Skeletal muscle cell (primary cell): Measurements from ENCODE around the gene PIGC.
A peak's percentile ranks its signal among the peaks of the same experiment; 100 is the strongest.

Source experiments
- DNase-seq: peaks from one replicate; pipeline ENCODE4 v3.0.0-alpha.2; 2010; ENCODE audit warnings: low read depth
- H3K4me3 ChIP-seq: 2 replicates; pipeline ENCODE4 v1.5.1; 2011; ENCODE audit warnings: low read depth, mild to moderate bottlenecking, control low read depth, low read length, moderate library complexity

The PIGC gene

DNA sequence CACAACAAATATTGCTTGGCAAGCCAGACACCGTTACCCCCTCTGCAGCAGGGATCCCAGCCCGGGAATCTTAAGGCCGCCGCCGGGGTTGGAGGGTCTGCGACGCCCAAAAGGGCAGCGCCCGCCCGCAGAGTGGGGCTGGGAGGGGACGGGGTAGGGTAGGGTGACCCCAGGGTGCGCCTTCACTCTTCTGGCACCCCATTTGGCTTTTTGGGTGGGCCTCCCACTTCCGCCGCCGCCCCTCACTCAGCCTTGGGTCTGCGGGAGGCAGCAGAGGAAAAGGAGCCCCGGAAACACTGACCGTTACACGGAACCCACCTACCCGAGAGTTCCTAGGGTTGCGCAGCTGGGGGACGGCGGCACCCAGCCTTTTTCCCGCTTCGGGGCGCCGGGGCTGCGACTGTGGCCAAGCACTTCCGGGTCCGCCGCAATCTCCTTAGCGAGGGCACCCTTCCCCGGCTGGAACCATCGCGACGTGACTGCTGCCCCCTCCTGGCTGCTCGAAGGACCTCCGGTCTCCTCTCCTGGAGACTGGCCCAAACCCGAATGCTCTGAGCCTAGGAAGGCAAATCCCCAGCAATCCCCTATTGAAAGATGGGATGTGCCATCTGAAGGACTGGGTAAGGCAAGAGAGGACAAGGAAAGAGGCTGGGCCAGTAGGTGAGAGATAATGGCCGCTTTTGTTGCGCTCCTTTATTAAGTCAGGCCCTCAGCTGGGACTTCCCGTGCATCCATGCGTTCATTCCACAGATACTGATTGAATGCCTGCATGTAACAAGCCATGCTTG lies at the start of gene PIGC:
TSS of gene PIGC (minus strand) at position 404 of the 788 bp plus-strand sequence. CDS start 1,447 bp downstream, outside the sequence.
- peak within 1 kb of the TSS; percentile 85 for H3K4me3 ChIP-seq
- peak; percentile 37 for DNase-seq

DNA sequence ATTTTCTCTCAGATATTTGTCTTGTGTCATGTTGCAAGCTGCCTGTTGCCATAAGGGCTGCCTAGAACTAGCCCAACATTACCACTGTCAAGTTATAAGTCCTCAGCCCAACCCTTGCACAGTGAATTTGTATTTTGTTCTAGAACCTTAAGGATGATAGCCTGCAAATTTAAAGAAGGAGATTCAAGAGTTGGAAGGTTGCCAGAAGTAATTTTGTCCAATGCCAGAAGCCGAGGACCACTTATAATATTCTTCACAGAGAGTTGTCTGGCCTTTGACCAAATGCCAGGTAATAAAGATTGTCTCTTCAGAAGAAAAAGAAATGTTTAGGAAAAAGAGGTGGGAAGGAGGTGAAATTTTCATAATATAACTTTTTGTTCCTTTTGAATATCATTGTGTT lies 48.6 kb upstream of the PIGC start:
- no peak overlapping the region for H3K4me3 ChIP-seq
- DNase-seq: no peak

DNA sequence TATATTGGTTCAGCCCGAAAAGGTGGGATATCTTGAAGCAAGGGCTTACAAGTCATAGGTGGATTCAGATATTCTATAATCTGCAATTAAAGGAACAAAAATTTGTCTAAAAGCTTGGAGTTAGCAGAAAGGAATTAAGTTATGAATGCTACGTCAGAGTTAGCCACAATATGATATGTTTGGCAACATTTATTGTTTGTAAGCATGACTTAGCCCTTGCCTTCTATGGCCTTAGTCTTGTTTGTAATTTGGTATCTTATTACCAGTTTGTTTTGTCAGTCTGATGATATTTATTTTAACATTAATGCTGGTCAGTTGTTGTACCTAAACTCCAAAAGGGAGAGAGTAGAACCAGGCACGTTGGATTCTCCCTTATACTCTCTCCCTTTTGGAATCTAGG lies 46.0 kb upstream of the PIGC start:
- DNase-seq: no peak
- H3K4me3 ChIP-seq: no peak overlapping the region

DNA sequence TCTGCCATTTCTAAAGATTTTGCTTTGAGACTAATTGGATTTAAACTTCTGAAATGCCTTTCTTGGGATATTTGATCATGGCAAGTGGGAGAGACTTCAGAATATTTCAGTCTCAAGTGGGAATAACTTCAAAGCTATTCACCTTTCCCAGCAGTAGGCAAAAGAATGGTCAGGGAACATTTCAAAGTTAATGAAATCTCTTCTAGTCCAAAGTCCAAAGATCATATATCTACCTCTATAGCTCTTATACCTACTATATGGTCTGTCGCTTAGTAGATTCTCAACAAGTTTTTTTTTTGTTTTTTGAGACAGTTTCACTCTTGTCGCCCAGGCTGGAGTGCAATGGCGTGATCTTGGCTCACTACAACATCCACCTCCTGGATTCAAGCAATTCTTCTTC lies 44.5 kb upstream of the PIGC start:
- DNase-seq: no peak

DNA sequence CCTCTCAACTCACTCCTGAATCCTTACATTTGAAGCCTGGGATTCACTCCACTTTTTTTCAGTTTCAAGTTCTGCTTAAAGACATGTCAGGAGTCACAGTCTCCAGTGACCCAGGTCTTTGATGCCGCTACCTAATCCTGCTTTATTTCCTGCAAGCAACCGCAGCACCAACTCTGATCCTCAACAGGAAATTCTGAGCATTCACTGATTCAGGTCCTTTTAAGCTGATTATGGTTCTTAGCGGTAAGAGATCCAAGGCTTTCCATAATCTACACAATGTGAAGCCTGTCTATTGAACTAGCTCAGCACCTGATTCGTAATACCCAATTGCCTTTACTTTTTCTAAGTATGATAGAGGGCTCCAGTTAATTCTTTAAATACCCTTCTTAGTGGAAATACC lies 43.7 kb upstream of the PIGC start:
- DNase-seq: no peak
- H3K4me3 ChIP-seq: no peak overlapping the region

More for the DNA sequence above, 44.5 kb upstream of the PIGC start:
- H3K4me3 ChIP-seq: no peak overlapping the region

DNA sequence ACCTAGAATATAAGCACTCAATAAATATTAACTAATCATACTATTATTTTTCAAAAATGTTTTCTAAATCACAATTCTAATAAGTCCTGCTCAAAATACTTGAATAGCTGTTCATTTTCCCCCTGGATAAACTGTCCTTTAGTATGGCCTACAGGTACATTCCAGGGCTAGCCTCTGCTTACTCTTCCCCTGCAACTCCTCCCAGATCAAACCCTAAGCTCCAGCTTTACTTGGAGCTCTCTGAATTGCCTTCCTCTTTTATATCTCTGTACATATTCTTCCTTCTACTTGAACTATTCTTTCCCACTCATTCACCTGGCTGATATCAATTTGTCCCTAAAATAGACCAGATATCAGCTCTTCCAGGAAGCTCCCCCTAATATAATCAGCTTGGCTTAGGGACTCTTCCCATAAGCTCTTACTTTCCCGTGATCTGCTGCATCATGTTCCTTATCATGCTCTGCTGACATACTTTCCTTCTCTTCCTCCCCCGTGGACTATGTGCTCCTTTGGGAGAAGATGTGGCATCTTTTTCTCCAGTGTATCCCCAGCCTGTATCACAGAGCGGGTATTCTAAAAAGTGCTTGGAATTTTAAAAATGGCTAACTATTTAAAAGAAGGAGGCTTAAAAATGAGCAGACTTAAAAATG lies 43.1 kb upstream of the PIGC start:
- no peak for DNase-seq
- H3K4me3 ChIP-seq: no peak overlapping the region

DNA sequence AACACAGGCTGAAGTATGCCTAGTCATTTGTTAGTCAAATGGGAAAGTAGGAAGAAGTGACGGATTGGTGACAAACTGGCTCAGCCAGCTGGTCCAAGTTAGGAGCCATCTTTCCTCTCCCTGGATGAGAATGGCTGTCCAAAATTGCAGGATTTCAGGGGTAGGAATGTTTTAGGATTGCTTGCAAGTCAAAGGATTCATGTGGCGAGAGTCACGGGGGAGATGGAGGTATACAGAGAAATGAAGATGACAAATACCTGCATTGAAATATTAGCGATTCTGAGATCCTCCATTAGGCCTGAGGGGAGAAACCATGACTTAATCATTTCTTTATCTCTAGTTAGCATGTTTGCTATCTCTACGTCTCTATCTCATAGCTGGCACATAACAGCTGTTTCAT lies 41.8 kb upstream of the PIGC start:
- no peak overlapping the region for H3K4me3 ChIP-seq
- no peak for DNase-seq

DNA sequence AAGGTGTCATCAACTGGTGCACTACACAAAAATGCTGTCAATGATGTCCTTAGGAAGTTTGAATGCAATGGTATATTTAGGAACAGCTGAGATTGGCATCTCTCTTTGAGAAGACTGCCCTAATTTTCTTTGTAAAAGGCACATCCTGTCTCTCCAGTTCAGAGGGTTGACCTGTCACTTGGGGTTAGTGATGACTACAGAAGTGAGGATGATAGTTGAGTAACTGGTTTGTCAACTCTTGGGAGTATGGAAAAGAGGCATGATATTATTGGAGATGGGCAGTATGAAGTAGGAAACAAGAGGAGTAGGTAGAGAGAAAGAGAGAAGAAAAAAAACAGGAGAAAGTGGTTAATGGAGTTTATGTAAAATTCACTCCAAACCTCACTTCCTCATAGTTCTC lies 40.4 kb upstream of the PIGC start:
- no peak overlapping the region for H3K4me3 ChIP-seq
- no peak for DNase-seq

DNA sequence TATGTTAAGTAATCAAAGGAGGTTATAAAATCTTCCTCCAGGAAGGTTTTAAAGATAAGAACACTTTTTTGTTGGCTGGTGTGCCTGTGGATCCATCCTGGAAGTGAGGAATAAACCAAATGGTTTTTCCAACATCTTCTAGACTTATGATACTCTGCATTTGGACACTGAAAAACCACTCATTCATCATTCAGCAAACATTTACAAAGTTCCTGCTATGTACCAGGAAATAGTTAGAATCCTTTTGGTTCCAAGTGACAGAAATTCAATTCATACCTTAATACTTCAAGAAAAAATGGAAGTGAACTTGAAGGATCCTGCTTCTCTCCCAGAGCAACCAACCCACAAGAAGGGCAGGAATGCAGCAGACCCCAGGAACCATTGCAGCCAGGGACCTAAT lies 39.6 kb upstream of the PIGC start:
- no peak overlapping the region for H3K4me3 ChIP-seq
- DNase-seq: no peak

DNA sequence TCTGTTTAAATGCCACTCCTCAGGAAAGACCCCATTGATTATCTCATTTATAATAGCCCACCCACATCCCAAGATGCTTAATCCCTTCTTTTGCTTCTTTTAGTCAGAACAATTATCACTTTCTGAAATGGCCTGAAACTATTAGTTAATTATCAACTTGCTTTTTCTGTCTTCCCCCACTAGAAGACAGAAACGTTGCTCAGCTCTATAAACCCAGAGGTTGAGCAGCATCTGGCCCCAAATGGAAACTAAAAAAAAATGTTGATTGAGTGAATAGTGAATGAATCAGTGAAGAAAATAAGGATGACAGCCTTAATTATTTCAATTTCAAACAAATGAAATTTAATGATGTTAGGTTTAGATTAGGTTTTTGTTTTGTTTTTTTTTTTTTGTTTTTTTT lies 38.2 kb upstream of the PIGC start:
- no peak for DNase-seq
- H3K4me3 ChIP-seq: no peak overlapping the region

DNA sequence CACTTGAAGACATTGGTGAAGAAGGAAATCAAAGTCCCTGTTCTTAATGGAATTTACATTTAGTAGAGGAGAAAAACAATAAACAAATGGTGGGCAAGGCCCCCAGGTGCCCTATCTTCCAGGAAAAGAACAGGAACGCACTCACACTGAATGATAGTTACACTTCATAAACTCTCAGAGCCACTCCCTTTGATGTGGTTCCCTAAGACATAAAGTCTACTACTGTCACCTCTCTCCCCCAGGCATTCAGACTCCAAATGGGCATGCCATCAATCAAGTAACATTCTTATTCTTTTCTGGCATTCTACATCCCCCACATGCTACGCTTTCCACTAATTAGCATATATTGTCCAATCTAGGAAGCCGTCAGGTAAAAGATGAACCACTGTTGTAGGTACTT lies 36.6 kb upstream of the PIGC start:
- no peak for DNase-seq
- no peak overlapping the region for H3K4me3 ChIP-seq

DNA sequence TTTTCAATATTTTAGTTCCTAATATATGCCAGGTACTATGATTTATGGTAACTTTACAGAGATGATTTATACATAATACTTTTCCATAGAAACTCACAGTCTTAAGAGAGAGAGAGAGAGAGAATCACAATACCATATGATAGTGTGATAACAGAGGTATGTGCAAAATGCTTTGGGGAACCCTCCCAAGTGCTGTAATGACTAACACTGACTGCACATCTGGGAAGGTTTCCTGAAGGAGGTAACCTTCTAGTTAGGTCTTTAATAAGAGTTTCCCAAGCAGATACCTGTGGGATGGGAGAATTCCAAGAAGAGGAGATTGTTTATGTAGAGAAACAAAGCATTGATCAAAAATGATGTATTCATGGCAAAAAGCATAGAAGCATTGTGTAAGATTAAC lies 34.6 kb upstream of the PIGC start:
- H3K4me3 ChIP-seq: no peak overlapping the region
- no peak for DNase-seq

DNA sequence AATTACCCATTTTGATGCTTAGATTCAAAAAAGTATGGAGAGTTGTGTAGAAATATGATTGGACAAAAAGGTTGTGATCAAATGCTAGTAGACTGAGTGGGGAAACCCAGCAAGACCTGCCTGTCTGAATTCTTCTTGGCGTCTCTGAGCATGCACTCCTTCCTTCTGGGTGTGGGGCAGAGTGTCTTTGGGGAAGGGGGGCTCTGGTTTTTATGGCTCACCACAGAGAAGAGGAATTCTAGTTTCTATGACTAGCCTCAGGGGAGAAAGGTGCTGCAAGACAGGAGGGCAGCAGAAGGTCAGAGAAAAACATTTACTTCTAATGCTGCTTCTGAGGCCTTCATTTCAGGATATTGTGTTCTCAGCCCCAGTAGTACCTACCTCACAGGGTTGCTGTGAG lies 33.9 kb upstream of the PIGC start:
- DNase-seq: no peak
- H3K4me3 ChIP-seq: no peak overlapping the region

DNA sequence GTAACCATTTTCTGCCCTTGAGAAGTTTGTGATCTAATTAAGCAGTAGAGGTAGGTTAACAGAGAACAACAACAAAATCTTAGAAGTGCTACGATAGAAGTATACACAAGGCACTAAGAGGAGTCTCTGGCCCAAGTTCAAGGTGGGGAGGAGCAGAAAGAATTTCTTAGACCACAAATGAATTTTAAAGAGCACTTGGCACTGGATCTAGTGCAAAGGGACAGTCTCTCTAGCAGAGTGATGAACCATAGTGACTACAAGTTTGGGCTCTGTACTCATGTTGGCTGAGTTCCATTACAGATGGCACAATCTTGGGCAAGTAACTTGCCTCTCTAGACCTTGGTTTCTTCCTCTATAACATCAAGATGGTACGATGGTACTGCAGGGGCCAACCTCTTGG lies 33.3 kb upstream of the PIGC start:
- H3K4me3 ChIP-seq: no peak overlapping the region
- no peak for DNase-seq

DNA sequence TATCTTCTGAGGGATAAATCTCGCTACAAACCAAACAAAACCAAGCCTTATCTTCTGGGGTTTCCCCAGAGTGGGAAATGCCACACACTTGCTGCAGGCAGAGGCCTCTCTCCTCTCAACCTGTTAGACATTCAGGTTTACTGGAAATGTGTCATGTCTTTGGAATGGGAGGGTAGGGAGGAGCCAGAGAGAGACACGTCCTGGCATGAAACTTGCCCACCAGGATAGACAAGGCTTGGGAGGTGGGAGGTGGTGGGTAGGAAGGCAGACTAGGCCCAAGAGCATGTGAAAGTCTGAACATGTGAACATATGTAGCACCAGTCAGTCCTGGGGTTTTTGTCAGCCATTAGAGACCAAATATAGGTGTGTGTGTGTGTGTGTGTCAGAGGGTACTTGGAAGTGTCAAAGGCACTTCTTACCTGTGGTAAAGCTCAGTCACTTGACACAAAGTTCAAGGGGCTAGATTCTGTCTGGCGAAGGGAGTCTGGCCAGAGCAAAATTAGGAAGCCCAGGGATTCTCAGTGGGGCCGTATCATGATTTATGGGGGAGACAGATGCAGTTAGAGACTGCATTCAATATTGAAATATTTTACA lies 32.4 kb upstream of the PIGC start:
- no peak overlapping the region for H3K4me3 ChIP-seq
- no peak for DNase-seq

DNA sequence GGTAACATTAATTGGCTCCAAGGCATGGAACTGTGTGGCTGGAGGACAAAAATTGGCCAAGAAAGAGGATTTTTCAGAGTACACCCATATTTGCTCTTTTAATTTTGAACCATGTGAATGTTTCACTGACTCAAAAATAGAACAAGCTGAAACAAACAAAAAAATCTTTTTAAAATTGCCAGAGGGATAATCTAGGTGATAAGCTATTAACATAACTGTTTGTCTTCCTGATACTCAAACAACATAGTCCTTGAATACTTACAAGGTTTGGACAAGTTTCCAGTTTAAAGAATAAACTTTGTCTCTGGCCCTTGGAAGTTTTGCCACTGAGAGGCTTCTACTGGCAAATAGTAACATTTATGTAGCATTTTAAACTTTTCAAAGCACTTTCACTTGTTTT lies 30.0 kb upstream of the PIGC start:
- DNase-seq: no peak
- H3K4me3 ChIP-seq: no peak overlapping the region

DNA sequence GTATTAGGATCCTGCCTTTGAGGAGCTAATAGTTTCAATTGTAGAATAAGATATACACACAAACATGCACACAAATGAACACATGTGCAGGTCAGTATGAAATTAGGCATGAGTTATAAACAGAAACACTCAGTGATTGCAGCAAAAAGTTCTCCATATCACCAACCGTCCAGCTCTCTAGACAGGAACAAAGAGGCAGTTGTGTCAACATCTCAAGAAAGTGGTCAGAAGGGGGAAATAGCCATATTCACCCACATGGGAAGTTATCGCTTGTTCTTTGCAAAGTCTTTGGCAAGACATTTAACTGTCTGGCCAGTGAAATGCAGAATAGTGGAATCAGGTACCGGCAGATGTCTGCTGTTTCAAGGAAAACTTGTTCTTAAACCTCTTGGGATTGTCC lies 29.4 kb upstream of the PIGC start:
- DNase-seq: no peak
- H3K4me3 ChIP-seq: no peak overlapping the region

DNA sequence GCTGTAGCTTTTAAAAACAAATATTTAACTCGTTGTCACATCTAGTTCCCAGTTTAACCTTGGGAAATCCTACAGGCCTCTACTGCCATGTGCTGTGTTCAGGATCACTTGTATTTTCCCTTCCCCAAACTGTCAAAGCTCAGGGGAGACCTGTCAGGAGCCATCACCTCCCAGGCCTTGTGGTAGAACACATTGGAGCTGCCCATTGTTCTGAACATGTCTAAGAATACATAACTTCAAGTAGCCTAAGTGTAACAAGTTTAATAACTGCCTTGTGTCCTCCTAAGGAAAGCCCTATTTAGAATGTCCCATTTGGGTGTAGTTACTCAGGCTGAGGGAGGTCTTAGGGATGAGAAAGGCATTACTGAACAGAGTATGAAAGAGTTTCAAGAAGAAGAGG lies 28.6 kb upstream of the PIGC start:
- no peak for DNase-seq
- no peak overlapping the region for H3K4me3 ChIP-seq

DNA sequence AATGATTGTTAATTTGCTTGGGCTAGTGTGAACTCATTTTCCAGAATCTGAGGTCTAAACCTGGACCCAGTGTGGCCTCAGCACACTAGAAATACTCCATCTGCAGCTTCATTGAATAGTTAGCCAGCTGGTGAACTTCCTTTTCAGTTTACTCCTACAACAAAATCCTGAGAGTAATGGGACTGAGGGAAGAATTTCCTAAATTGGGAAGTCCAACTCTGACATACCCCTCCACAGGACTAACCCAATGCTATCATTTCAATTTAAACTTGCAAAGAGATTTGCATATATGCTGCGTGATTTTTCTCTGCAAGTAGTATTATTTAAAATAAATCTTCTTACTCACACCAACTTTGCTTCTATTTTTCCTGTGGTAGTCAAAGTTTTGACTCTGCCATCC lies 27.8 kb upstream of the PIGC start:
- no peak overlapping the region for H3K4me3 ChIP-seq
- DNase-seq: no peak

DNA sequence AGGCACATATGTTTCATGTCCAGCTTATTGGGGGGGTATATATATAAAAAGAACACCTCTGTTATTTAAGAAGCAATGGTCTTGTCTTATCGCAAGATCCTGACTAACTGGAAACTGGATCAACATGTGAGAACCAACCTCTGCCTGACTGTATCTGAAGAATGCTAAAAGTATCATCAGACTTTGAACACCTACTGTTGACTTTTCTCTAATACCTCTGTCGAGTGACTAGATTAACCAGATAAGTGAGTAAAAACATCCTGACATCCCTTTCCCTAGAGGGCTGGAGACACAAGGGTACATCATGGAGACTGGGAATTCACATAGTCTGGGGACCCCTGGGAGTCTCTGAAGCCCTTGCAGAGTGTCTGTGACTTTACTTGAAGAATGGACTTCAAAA lies 26.3 kb upstream of the PIGC start:
- H3K4me3 ChIP-seq: no peak overlapping the region
- no peak for DNase-seq

DNA sequence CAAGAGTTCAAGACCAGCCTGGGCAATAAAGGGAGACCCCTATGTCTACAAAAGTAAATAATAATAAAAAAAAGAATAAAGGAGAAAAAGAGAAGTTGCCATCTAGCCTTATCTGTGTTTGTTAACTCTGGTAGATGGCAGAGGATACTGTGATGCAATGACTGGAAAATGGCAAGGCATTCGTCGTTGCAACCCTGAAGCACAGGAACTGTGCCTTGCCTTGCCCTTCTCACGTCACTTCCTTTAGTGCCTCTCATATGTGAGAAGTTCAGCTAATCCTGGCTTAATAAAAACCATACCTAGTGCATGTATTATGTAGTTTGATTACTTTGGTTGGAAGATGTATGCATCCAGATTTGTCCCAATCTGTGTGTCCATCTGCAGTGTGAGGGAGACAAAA lies 25.8 kb upstream of the PIGC start:
- no peak for DNase-seq

More for the DNA sequence above, 25.8 kb upstream of the PIGC start:
- no peak overlapping the region for H3K4me3 ChIP-seq
